DMS79 (cell line): ENCODE data around the gene ANKRD37.
A peak's percentile ranks its signal among the peaks of the same experiment; 100 is the strongest.

ENCODE experiments used
- DNase-seq: peaks from one replicate; lab custom pipeline; 2025; lab: John Stamatoyannopoulos, UW

Gene ANKRD37

DNA sequence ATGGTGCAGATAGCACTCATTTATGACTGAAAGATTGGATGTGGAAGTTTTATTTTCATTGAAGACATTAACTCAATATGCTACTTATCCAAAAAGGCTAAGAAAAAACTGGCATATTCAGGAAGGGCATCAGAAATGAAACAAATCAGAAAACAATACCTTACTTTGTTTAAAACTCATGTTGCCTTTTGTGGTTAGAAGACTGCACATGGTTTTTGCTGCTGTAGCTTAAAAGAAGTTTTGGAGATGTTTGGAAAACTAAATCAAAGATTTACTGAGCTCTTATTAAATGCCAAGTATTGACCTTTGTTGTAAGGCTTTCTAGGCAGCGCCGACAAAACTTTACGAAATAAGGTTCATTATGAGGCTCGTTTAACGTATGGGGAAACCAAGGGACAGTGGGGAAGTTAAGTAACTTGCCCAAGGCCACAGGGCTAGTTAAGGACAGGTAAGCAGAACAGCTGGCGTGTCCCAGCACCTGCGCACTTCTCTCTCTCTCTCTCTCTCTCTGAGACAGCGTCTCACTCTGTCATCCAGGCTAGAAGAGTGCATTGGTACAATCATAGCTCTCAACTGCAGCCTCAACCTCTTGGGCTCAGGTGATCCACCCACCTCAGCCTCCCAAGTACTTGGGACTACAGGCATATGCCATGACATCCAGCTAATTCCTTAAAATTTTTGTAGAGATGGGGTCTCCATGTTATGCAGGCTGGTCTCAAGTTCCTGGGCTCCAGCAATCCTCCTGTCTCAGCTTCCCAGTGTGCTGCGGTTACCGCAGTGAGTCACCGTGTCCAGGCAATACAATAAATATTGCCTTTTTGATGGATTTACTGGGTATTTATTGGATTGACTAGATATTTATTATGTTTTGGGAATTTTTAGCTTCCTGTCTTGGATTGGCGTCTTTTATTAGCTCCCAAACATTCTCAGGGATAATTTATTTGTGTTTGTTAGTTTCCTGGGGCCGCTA lies 17.0 kb upstream of the ANKRD37 start:
- DNase-seq, result no peak

DNA sequence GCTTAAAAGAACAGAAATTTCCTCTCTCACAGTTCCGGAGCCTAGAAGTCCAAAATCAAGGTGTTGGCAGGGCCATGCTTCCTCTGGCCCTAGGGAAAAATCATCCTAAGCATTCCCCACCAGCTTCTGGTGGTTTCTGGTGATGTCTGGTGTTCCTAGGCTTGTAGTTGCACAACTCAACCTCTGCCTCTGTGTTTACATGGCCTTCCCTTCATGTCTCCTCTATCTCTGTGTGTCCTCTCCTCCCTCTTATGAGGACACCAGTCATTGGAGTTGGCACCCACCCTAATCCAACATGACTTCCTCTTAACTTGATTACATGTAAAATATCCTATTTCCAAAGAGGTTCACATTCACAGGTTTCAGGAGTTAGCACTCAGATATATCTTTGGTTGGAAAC lies 16.3 kb upstream of the ANKRD37 start:
- no peak for DNase-seq

DNA sequence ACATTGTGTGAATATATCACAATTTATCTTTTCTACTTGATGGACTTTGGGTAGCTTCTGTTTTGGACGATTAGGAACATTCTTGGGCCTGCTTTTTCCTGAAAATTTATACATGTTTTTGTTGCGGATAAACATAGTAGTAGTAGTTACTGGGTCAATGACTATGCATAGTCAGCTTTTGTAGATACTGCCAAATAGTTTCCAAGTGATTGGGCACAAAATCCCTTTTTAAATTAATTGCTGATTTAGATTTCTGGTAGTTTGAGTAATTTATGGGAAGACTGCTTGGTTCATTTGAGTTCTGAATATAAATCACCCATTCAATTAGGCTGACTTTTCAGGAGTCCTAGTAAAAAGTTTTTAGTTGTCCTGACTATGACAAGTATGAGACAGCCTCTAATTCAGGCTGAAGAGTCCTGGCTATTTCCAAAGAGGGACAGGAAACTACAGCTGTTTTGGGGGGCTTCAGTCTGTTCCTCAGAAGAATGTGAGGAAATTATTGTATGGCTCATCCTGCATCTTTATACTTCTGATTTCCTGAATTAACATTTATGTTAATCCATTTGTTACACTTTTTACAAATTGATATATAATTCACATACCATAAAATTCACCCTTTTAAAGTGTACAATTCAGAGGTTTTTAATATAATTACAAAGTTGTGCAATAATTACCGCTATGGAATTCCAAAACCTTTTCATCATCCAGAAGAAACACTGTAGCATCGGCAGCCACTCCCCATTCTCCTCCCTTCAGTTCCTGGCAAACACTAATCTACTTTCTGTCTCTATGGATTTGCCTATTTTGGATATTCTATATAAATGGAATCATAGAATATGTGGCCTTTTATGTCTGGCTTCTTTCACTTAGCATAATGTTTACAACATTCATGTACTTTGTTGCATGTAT lies 15.1 kb upstream of the ANKRD37 start:
- no peak for DNase-seq

DNA sequence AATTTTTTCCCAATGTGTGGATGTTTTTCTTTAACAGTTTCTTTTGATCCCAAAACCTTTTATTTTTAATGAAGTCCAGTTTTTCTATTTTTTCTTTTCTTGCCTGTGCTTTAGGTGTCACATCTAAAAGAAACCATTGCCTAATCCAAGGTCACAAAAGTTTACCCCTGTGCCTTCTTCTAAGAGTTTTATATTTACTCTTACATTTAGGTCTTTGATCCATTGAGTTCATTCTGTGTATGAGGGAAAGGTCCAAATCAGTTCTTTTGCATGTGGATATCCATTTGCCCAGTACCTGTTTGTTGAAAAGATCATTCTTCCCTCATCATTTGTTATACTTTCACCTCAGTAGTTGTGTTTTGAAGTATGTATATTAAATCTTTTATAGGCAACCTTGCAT lies 13.9 kb upstream of the ANKRD37 start:
- no peak for DNase-seq

DNA sequence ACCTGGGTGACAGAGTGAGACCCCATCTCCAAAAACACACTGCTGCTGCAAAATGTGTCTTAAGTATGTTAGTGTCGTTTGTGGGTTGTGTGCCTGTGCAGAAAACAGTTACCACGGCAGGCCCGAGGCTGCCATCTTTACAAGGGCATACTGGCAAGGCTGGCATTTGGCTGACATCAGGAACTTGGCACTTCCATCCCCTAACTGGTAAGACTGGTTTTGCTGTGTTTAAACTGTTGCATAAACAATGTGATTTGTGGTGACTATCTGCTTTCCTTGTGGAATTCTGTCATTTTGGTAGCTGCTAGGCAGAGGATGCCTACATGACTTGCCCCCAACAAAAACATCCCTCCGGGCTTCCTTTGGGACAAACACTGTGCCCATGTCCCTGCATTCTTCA lies 13.2 kb upstream of the ANKRD37 start:
- DNase-seq, result no peak

DNA sequence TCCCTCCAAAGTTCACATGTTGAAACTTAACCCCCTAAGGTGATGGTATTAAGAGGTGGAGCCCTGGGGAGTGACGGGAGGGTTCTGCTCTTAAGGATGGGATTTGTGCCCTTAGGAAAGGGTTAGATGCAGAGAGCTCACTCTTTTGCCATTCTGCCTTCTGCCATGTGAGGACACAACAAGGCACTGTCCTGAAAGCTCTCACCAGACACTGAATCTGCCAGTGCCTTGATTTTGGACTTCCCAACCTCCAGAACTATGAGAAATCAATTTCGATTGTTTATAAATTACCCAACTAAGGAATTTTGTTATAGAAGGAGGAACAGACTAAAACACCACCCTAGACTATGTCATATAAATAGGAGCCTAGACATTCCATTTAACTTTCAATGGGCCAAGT lies 12.6 kb upstream of the ANKRD37 start:
- DNase-seq, result no peak

DNA sequence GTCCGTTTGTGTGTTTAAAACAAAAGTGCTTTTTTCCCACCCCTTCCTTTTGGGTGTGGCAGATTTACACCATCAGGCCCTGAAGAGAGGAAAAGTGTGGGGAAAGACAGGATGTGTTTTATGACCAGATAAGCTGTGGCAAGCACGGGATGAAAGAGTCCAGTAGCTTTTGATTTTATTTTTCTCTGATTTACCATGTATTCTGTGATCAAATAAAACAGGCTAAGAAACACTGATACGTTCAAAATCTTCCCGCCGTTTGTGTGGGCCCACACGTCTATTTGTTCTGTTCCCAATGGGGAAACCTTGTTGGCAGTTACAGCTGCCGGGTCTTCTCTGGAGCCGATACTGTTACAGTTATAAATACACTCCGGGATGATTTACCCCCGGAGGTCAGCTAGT lies 11.7 kb upstream of the ANKRD37 start:
- no peak for DNase-seq

DNA sequence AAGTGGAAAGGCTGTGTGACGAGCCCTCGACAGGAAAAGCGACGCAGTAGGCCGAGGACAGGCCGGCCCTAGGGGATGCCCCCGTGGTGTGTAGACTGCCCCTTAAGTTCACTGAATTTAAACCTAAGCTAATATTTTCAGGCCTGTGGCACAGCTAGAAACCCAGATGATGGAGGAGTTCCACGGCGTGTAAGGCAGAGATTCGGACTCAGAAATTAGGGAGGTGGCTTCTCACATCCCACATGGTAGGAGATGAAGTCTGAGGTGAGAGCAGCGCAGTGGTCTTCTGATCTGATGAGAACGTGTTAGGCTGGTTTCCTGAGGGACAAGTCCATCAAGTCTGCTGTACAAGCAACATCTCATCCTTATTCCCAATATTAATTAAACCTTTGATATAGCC lies 8.7 kb upstream of the ANKRD37 start:
- DNase-seq, result no peak

DNA sequence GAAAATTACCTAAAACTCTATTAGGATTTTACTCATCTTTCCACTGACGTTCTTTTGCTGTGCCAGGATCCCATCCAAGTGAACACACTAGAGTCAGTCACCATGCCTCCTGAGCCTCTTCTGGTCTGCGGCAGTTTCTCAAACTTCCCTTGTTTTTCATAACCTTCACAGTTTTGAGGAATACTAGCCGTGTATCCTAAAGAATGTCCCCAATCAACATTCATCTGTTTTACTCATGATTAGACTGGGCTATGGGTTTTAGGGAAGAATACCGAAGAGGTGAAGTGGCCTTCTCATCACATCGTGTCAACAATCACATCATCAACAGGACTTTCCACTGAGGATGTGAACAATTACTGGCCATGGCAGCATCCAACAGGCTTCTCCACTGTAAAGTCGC lies 5.7 kb upstream of the ANKRD37 start:
- DNase-seq, result no peak

DNA sequence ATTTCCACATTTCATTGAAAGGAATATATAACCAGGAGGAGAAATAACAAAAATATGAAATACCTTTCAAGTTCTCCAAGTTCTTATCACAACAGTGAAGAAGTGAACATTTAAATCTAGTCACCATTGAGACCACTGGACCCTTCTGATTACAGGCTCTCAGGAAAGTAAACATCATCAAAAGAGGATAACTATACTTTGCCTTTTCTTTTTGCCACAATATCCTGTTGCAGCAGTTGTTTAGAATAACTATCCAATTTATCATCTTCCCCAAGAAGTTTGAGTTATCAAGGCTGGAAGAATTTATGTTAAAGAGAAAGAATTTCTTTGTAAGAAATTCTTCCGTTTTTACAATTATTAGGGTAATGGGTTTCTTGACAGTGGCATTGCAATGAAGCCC lies 4.5 kb upstream of the ANKRD37 start:
- DNase-seq, result no peak

DNA sequence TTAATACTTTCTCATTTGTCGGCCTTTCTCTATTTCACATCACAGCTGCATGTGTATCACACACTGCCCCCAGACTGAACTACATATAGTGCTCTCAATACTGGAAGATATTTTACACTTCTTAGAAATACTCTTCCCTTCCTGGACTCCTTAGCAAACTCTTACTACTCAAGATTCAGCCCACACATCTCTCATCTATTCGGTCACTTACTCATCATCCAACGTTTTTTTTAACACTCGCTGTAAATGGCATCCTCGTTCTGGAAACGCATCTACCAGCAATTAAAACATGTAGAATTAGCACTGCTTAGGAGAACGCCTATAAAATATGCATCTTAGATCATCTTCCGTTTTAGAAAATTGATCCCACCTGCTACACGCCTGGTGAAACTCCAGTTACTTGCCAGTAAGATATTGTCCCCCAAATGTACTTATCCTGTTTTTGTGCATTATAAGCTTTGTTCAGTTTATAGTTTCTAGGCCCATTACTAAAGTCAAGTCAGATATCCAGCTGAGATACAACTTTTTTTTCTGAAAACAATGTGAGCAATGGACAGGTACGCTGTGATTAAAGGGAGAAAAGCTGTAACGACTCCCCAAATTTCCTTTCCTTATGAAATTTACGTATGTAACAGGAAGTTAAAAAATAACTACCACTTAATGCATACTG lies 1.9 kb upstream of the ANKRD37 start:
- DNase-seq, result no peak

DNA sequence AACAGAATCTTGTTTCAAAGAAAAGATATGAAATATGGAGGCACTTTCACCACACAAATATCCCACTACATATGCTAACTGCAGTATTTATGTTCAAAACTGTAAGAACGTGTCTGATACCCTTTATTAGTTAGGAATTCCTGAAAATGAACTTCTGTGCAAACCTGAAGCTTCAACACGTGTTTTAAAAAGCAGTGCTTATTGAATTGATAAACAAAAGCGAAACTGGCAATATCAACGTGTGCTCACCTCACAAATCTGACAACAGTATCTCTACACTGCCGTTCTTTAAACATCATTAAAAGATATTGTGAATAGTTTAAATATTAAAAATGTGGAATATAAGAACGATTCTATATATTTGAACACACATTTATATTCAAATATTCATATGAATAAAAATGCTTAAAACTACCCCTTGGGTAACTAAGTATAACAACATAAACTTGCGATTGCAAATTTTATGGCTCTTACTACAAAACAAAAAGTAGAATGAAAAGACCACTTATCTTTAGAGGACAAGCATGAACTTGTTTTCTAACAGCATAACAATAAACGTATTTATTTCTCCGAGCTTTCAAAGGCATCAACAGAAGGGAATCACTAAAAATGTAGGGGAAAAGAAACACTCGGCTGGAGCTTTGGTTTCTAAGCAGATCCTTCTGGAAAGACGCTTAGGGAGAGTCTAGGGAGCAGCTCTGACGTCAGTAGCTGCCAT lies 1.2 kb upstream of the ANKRD37 start, which contains the start of gene LRP2BP:
Gene LRP2BP, minus strand, starts transcription at position 687 of the 718 bp plus-strand sequence. CDS start 17,738 bp downstream, outside the sequence.
- DNase-seq, result peak; percentile 35

DNA sequence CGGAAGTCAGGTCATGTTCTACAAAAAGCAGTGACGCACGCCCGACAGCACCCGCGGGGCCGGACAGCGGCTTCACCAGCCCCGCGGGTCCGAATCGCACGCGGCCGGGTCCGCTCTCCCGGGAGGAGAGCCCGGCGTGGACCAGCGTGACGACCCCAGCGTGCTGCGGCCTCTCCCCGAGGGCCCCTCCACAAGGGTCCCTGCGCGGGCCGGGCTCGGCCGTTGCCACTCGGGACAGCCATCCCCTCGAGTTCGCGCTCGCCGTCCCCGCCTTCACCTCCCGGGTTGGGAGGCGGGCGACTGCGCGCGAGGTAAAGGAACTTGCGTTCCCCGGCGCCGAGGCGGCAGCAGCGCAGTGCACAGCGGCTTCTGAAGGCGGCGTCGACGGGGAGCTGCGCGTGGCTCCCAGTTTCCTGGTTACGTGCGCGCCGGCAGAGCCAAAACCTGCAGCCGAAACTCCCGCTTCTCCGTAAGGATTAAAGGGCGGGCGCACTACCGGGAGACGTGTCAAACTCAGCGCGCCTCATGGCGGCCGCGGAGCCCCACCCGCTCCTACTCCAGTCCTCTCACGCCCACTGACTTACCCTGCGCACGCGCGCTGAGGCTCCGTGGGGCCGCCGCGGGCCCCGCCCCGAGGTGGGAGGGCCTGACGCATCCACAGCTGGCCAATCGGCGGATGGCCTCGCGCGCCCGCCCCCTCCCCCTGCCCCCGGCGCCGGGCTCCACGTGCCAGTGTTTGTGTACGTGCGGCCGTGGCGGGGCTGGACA lies 501 bp upstream of the ANKRD37 start:
- peak; percentile 75 for DNase-seq

DNA sequence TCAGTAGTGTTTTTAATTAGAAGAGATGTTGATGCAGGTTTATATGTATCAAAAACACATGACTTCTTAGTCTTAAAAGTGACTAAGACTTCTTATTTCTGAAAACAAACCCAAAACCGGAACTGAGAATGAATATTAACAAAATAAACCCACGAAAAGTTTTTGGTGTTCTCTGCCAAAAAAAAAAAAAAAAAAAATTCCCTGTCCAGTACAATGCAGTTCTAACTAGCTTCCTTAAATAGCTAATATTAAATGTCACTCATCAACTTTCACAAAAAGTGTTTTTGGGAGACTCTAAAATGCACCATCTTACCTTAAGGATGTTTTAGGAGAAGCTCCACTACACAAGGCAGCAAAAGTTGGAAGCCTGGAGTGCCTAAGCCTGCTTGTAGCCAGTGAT lies 2.0 kb downstream of the ANKRD37 start:
- no peak for DNase-seq

DNA sequence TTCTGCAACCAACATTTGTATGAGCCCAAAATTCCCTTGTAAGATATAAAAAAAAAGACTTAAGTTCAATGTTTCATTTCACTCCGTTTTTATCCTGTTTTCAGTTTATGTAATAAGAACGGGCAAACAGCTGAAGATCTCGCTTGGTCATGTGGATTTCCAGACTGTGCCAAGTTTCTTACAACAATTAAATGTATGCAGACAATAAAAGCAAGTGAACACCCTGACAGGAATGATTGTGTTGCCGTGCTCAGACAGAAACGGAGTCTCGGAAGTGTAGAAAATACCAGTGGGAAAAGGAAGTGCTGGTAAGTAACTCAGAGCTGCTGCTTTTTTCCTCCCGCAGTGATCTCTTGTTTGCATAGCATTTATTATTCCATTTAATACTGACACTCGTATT lies 2.8 kb downstream of the ANKRD37 start:
- DNase-seq, result no peak

DNA sequence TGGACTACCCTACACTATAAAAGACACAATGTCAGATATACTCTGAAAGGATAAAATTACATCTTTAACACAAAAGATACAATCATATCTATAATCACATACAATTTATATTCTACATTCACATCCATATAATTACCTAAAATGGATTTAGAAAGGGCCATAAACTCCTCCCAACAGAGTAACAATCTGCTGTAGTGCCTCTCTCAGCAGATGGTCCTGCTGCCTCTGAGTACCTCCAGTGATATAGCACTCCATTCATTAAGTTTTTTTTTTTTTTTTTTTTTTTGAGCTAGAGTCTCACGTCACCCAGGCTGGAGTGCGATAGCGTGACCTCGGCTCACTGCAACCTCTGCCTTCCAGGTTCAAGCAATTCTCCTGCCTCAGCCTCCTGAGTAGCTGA lies 7.4 kb downstream of the ANKRD37 start:
- no peak for DNase-seq

DNA sequence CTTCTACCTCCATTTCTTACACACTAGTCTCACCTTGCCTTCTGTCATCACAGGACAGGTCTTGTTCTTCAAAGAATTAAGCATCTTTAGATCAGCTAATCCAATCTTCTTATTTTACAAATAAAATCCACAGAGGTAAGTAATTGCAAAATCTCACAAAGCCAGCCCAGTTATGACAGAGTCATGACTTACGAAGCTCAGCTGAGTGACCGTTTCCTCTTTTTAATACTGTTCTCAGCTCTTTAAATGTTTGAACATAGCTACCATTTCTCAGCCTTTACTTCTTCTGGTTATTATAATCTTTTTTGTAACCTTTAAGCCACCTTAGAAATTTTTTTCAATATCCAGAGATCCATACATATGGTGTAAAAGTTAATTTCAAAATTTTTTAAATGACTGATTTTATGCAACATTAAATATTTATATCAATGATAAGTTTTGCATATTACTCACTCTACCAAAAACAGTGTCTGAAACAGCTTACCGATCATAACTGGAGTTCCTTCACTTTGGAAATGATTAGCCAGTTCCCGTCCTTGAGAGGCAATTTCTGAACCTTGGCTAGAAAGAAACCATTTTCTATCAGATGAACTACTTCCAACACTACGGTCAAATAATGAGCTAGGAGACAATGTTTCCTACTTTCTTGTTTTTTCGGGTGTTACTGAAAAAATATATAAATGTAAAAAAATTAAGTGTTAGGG lies 8.8 kb downstream of the ANKRD37 start:
- DNase-seq, result no peak

DNA sequence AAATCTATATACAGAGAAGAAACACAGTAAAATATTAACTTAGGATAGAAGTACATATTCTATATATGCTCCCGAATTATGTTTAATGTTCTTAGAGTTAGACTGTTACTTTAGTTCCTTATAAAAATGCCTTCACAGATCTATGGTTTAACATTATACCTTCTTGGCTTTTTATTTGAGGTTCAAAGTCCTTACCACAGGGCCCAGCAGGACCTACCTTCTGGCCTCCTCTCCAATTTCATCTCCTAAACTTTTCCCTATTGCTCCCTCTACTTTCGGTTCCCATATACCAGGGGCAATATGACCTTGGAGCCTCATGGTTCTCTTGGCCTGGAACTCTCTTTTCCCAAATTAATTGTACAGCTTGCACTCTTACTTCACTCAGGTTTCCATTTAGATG lies 11.8 kb downstream of the ANKRD37 start:
- no peak for DNase-seq

DNA sequence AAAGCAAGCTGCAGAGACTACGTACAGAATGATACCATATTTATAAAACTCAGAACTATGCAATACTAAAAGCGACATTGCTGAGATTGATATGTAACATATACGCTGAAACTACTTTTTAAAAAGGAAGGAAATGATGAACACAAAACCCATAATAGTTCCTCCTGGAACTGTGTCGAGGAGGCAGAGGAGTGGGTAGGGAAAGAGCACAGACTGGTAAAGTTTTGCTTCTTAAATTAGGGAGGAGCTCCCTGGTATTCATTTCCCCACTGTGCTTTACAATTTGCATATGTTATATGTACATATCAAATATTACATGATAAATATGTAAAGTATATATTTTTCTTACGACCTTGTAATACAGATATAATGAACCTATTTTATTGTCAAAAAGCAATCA lies 15.2 kb downstream of the ANKRD37 start:
- no peak for DNase-seq

DNA sequence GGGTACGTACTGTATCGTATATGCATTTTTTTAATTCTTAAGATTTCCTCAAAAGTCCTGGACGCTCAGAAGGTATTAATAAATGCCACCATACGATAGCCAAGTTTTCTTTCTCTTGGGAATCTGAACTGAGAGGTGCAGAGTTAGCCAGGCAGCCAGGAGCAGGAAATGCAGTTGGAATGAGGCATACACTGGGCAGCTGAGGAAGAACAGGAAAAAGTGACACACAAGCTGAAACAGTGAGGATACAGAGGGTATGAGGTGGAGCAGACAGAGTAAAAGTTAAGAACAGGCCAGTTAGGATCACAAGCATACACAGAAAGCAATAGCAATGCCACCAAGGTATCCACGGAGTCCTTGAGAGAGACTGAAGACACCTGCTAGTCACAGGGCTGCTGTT lies 15.8 kb downstream of the ANKRD37 start:
- DNase-seq, result no peak
